Right ventricle myocardium superior (tissue), 1 donor: ENCODE results near the gene HDAC9. TPM values are rescaled to one million over a fixed set of nuclear protein-coding genes. Genes with fewer than 3 reads are reported as not detected.
A peak's percentile ranks its signal among the peaks of the same experiment; 100 is the strongest.
"Not testable (repeated sequence)": the region's sequence is repeated elsewhere in the genome, so short reads cannot be mapped to it uniquely, and the experiment has no call there.

ENCODE experiments used
- ATAC-seq: fragments of 200-7000 bp; cut with Tn5 transposase; one replicate; pipeline ENCODE4 v1.9.1; 2020; ENCODE audit warnings: mild to moderate bottlenecking; ENCODE audit not compliant: poor library complexity
- DNase-seq: peaks from one replicate; pipeline ENCODE4 v3.0.0-alpha.2; 2020
- intact Hi-C: fragments of 100-400 bp; cut with DNase I; formaldehyde crosslinking; loops from one replicate; pipeline ENCODE4 v1.11.2; 2022
- total RNA-seq: library from RNA; stranded (reverse); fragmentation: NEBNext Ultra II Directional; extraction: Animal tissue kit (Norgen Biotek cat#: 25700); gene quantifications from one replicate; pipeline ENCODE4 v1.2.1, GENCODE V29; 2021
- donor health status: DM: no; HTN: yes; CAD: no; lungs with severe emphysema.

Gene HDAC9
- total RNA-seq, 1 donor from 2014 or later: 22.8 TPM

- ATAC-seq (no peak), DNase-seq (no peak)
- intact Hi-C loops: no loop called here
These were observed 231.7 kb downstream of the HDAC9 start for GRCh38 chr7:18727115-18727870.

GRCh38 chr7:18736012-18736411 is 240.5 kb downstream of the HDAC9 start:
- DNase-seq, ATAC-seq: not testable (repeated sequence)
- intact Hi-C loops: loop anchor here (10.0 kb wide), 1 partner anchor 59 kb away; no protein-coding TSS in a partner anchor

DNA sequence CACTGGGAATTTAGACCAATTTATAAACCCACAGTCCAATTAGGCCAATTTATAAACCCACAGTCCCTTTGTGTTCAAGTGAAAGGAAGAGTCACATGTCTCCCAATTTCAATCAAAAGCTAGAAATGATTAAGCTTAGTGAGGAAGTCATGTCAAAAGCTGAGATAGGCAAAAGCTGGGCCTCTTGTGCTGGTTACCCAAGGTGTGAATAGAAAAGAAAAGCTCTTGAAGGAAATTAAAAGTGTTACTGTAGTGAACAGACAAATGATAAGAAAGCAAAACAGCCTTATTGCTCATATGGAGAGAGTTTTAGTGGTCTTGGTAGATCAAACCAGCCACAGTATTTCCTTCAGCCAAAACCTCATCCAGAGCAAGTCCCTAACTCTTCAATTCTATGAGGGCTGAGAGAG is 245.0 kb downstream of the HDAC9 start:
- intact Hi-C loops: no loop called here
- no peak for ATAC-seq
- DNase-seq: no peak

DNA sequence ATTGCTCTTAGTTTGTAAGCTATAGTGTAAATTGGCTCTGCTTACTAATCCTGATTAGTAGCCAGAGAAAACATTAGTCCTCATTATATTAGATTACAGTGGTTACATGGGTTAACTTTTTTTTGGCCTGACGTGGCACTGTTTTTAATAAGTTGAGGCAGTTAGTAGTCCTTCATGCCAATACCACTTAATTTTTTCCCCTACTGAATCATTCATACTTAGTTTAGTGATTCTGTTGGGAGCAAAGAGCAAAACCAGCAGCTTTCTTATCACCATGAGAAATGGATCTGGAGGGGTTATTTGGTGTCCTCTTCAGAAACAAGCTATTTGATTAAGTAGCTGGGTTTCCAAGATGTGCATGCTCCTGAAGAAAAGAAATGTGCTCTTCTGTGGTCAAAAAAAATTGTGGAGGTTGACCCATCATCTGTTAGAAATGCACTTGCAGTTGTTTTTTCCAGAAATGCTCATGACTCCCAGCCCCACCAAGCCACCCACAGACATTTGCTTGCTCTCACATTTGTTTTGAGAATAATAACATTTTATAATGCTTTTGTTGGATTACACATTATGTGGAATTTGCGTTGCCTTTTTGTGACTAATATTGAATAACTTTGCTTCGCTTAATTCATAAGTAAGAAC is 258.5 kb downstream of the HDAC9 start:
- DNase-seq (no peak), ATAC-seq (no peak)
- intact Hi-C loops: no loop called here

- intact Hi-C loops: no loop called here
- DNase-seq: no peak
- ATAC-seq: no peak
These were observed 259.2 kb downstream of the HDAC9 start for GRCh38 chr7:18754766-18755165.

DNA sequence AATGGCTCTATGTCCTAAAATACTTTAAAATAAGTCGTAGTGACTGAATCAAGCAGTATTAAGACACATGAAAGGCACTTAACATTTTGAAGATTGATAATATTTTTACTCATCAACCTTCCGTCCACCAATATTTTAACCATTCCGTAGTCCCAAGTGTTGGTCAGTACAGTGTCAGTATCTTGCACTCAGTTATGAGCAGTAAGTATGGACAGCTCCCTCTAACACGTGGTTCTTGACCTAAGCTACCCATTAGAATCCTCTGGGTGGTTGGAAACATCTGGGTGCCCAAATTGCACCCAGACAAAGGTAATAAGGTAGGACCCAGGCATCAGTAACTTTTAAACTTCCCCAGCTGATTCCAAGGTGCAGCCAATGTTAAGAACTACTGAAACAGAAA is 260.2 kb downstream of the HDAC9 start:
- intact Hi-C loops: no loop called here
- no peak for DNase-seq
- no peak for ATAC-seq

GRCh38 chr7:18756378-18757050 is 261.0 kb downstream of the HDAC9 start:
- DNase-seq (no peak), ATAC-seq (no peak)
- intact Hi-C loops: no loop called here

DNA sequence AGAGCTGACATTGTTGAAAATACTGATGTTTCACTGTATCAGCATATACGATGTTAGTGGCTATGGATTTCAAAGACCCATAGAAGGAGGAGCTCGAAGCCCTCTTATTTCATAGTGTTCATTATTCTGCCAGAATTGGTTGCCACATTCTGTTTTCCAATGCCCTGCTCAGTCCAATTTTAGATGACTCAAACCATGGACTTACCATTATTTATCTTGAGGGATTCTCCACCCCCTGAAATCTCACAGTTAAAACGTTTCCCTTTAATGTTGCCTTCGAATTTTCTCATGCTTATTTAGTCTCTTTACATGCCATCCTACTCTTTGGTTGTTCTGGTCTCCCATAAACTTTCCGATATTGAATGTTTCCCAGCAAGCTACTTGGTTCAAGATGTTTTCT is 264.5 kb downstream of the HDAC9 start:
- intact Hi-C loops: no loop called here
- no peak for DNase-seq
- no peak for ATAC-seq

- no peak for ATAC-seq
- intact Hi-C loops: no loop called here
- no peak for DNase-seq
These were observed 265.3 kb downstream of the HDAC9 start for GRCh38 chr7:18760631-18761445.

GRCh38 chr7:18762189-18762588 is 266.6 kb downstream of the HDAC9 start:
- peak; percentile 43 for ATAC-seq
- intact Hi-C loops: no loop called here

DNA sequence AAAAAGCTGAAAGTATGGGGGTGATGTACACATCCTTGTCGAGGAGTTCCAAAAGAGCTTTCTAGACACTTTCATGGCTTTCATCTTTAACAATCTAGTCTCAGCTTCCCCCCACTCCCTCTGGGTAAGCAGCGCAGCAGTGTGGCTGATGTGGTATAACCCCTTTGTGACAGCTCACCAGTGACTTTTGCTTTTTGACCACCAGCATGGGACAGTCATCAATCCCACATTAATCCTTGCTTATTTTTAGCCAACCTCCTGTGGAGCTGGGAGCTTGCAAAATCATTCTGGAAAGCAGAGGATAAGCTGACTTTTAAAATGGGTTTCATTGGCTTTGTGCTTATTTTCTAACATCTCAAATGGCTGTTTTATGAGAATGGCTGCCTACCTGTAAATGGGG is 272.7 kb downstream of the HDAC9 start:
- no peak for DNase-seq
- intact Hi-C loops: no loop called here
- no peak for ATAC-seq

More at GRCh38 chr7:18762189-18762588, 266.6 kb downstream of the HDAC9 start:
- no peak for DNase-seq

- no peak for DNase-seq
- no peak for ATAC-seq
- intact Hi-C loops: no loop called here
These were observed 274.7 kb downstream of the HDAC9 start for GRCh38 chr7:18770154-18770811.

DNA sequence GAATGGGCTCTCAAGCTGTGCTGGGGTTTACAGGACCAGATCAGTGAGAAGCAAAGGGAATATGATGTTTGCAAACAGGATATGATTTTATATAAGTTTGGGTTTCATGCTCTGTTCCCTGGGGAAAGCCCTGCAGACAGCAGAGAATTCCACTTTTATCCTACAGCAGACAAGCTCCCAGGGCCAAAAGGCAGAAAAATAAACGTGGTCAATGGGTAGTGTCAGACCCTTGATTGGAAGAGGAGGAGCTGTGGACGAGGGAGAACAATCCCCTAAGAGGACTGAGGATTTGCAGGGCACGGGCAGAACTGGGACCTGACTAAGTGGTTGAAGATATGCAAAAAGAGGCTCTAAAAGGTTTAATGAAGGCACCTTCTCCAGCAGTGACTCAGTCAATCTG is 275.3 kb downstream of the HDAC9 start:
- intact Hi-C loops: no loop called here
- no peak for DNase-seq
- no peak for ATAC-seq

- intact Hi-C loops: no loop called here
- ATAC-seq (no peak), DNase-seq (no peak)
These were observed 276.5 kb downstream of the HDAC9 start for GRCh38 chr7:18771834-18772566.

DNA sequence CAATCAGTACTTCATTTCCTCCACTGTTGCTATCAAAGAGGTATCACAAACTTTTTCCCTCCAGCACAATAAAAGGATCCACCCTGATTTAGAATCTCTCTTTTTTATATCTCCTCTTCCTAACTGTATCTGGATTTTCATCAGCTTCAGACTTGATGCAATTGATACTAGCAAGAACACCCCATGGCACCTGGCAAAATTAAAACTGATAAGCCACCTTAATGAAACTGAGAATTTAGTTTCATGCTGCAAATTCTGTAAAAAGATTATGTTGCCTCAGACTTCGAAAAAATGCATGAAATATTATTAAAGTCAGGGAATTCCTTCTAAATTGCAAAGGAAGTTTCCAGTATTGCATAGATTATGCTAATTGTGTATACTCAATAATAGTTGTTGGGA is 277.0 kb downstream of the HDAC9 start:
- no peak for DNase-seq
- ATAC-seq: no peak
- intact Hi-C loops: no loop called here

- DNase-seq: no peak
- intact Hi-C loops: no loop called here
- no peak for ATAC-seq
These were observed 281.8 kb downstream of the HDAC9 start for GRCh38 chr7:18777314-18777713.

GRCh38 chr7:18778594-18778993 is 283.0 kb downstream of the HDAC9 start:
- intact Hi-C loops: no loop called here
- DNase-seq: no peak
- no peak for ATAC-seq

- ATAC-seq (no peak), DNase-seq (no peak)
- intact Hi-C loops: no loop called here
These were observed 284.7 kb downstream of the HDAC9 start for GRCh38 chr7:18780266-18780665.
